SU-DHL-6 (cell line): ENCODE results near the gene ANKHD1.

Experiments
- H2AFZ ChIP-seq: fragments of 200-600 bp; sonication (generic); 2 replicates; pipeline ENCODE4 v1.6.1; 2014; ENCODE audit warnings: low read depth, mild to moderate bottlenecking, moderate library complexity, mixed read lengths, antibody characterized with exemption, low read length; ENCODE audit not compliant: severe bottlenecking
- H3F3A ChIP-seq: fragments of 200-600 bp; shearing (Covaris generic); 2 replicates; pipeline ENCODE4 v1.6.0; 2016; ENCODE audit warnings: antibody characterized with exemption, mild to moderate bottlenecking; ENCODE audit not compliant: insufficient read depth
- H3K27ac ChIP-seq: fragments of 200-600 bp; sonication (generic); 2 replicates; pipeline ENCODE4 v1.5.1; 2016; ENCODE audit warnings: low read depth, mild to moderate bottlenecking, low read length, moderate library complexity, mixed read lengths
- H3K27me3 ChIP-seq: fragments of 200-600 bp; sonication (generic), shearing (Covaris generic); 2 replicates; pipeline ENCODE4 v1.6.0; 2014; ENCODE audit warnings: mild to moderate bottlenecking, low read length
- H3K36me3 ChIP-seq: fragments of 200-600 bp; sonication (generic); 2 replicates; pipeline ENCODE4 v1.6.1; 2014; ENCODE audit warnings: mild to moderate bottlenecking, low read length, mixed read lengths
- H3K4me2 ChIP-seq: fragments of 300-600, 200-600 bp; shearing (Covaris generic), sonication (generic); 2 replicates; pipeline ENCODE4 v1.6.0; 2014; ENCODE audit warnings: low read length, low read depth, mild to moderate bottlenecking; ENCODE audit not compliant: poor library complexity, severe bottlenecking
- H3K4me3 ChIP-seq: fragments of 200-600 bp; sonication (generic); 2 replicates; pipeline ENCODE4 v1.5.1; 2014; ENCODE audit warnings: antibody characterized with exemption, low read length, mild to moderate bottlenecking, mixed read lengths; ENCODE audit not compliant: insufficient read depth, poor library complexity, severe bottlenecking
- H3K79me2 ChIP-seq: fragments of 200-600 bp; sonication (generic); 2 replicates; pipeline ENCODE4 v1.6.1; 2014; ENCODE audit warnings: mild to moderate bottlenecking, low read length, moderate library complexity; ENCODE audit not compliant: insufficient read depth
- H3K9ac ChIP-seq: fragments of 200-600 bp; sonication (generic); 2 replicates; pipeline ENCODE4 v1.7.0; 2014; ENCODE audit warnings: mild to moderate bottlenecking, low read length
- H3K9me2 ChIP-seq: fragments of 200-600 bp; sonication (generic); replicated peaks from 2 replicates; pipeline ENCODE4 v1.6.1; 2014; ENCODE audit warnings: low read length; ENCODE audit not compliant: insufficient read depth
- H3K9me3 ChIP-seq: fragments of 200-600 bp; sonication (generic); 2 replicates; pipeline ENCODE4 v1.6.1; 2014; ENCODE audit warnings: low read length, mixed read lengths; ENCODE audit not compliant: insufficient read depth
- H4K20me1 ChIP-seq: fragments of 200-600 bp; sonication (generic); 2 replicates; pipeline ENCODE4 v1.6.1; 2014; ENCODE audit warnings: low read depth, mild to moderate bottlenecking, antibody characterized with exemption, low read length, moderate library complexity, mixed read lengths
- EZH2phosphoT487 ChIP-seq: fragments of 200-600 bp; sonication (generic), shearing (Covaris generic); conservative IDR thresholded peaks from 2 replicates; pipeline ENCODE4 v1.6.1; 2018; ENCODE audit warnings: mild to moderate bottlenecking, antibody characterized with exemption, low read length, moderate library complexity, mixed read lengths
- TF ChIP-seq, protein P1 (sequence below): fragments of 200-600 bp; sonication (generic); IDR thresholded peaks from one replicate; pipeline ENCODE4 v1.5.1; 2017; ENCODE audit warnings: antibody characterized with exemption, mild to moderate bottlenecking, low read length, moderate library complexity; ENCODE audit not compliant: insufficient read depth, poor library complexity, severe bottlenecking

ANKHD1 gene

GRCh38 chr5:140546851-140547507 lies 145.3 kb downstream of the ANKHD1 start:
- Histone ChIP-seq H3K27ac (no peak overlapping the region), H3K27me3 (no peaks in the 10 kb centered on the region), H3K36me3 (0 out of 2 replicates have a peak, but pooled peaks cover 2% of the 10 kb centered on the region), H2AFZ (no peak overlapping the region), H3F3A (peaks cover 11% of the 10 kb centered on the region; the same call in 1 of the 2 replicates), H3K4me2 (peak overlapping the region; percentile 80), H4K20me1 (no peaks in the 10 kb centered on the region), H3K9ac (peak overlapping the region; percentile 58; the same call in 1 of the 2 replicates), H3K9me2 (no peaks in the 10 kb centered on the region), H3K4me3 (no peak overlapping the region), H3K79me2 (no peaks in the 10 kb centered on the region), H3K9me3 (no peaks in the 10 kb centered on the region)
- TF ChIP-seq EZH2phosphoT487: no peak
- TF ChIP-seq, protein P1, sequence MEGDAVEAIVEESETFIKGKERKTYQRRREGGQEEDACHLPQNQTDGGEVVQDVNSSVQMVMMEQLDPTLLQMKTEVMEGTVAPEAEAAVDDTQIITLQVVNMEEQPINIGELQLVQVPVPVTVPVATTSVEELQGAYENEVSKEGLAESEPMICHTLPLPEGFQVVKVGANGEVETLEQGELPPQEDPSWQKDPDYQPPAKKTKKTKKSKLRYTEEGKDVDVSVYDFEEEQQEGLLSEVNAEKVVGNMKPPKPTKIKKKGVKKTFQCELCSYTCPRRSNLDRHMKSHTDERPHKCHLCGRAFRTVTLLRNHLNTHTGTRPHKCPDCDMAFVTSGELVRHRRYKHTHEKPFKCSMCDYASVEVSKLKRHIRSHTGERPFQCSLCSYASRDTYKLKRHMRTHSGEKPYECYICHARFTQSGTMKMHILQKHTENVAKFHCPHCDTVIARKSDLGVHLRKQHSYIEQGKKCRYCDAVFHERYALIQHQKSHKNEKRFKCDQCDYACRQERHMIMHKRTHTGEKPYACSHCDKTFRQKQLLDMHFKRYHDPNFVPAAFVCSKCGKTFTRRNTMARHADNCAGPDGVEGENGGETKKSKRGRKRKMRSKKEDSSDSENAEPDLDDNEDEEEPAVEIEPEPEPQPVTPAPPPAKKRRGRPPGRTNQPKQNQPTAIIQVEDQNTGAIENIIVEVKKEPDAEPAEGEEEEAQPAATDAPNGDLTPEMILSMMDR: no peak

DNA sequence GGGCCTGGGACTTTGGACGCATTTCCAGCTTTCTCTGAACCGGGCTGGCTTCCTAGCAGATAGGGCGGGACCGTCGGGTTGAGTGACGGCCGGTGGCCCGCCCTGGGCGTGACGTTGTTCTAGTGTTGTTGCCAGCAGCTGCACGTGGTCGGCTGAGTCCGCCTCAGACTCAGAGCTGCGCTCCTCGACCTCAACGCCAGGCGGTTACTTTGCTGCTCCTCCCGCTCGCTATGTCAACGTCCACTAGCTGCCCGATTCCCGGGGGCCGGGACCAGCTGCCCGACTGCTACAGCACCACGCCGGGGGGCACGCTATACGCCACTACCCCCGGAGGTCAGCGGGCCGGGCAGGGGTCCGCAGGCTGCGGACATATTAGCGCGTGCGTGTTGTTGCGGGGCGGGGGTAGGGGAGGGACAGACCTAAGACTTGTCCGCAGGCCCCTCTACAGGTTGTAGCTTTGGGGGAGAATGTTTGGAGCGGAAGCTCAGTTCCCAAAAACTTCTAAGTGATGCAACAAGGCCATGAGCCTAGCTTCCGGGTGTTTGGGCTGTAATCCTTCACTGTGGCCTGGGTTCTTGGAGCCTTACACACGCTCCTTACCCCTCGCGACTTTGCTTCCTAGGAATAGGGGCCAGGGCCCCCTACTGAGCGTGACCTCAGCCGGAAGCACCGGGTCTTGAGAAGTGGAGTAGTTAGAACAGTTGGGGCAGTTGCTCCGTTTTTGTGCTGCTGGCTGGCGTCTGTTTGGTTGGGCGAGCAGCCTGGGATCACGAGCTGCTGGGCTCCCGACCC lies 146.1 kb downstream of the ANKHD1 start, which contains the start of gene EIF4EBP3:
Gene EIF4EBP3, plus strand, starts transcription at position 155 of the 792 bp plus-strand sequence. Its CDS starts 76 bp downstream, at position 231.
- H3K4me2 ChIP-seq: peak within 1 kb of the TSS; percentile 80
- 0 out of 2 replicates have a peak, but pooled peaks cover 1% of the 10 kb centered on the region for H3K79me2 ChIP-seq
- H3K36me3 ChIP-seq: 0 out of 2 replicates have a peak, but pooled peaks cover 1% of the 10 kb centered on the region
- H3K4me3 ChIP-seq: peak within 1 kb of the TSS; percentile 48
- H4K20me1 ChIP-seq: no peaks in the 10 kb centered on the region
- no peaks in the 10 kb centered on the region for H3K9me3 ChIP-seq
- peak within 1 kb of the TSS; percentile 70 for H3K27ac ChIP-seq
- peak within 1 kb of the TSS; percentile 58 for H3K9ac ChIP-seq
- no peaks in the 10 kb centered on the region for H3K27me3 ChIP-seq
- H2AFZ ChIP-seq: peak within 1 kb of the TSS; percentile 20
- H3F3A ChIP-seq: peaks cover 11% of the 10 kb centered on the region; the same call in 1 of the 2 replicates
- H3K9me2 ChIP-seq: no peaks in the 10 kb centered on the region
- no peak for TF ChIP-seq EZH2phosphoT487
- TF ChIP-seq, protein P1: no peak

DNA sequence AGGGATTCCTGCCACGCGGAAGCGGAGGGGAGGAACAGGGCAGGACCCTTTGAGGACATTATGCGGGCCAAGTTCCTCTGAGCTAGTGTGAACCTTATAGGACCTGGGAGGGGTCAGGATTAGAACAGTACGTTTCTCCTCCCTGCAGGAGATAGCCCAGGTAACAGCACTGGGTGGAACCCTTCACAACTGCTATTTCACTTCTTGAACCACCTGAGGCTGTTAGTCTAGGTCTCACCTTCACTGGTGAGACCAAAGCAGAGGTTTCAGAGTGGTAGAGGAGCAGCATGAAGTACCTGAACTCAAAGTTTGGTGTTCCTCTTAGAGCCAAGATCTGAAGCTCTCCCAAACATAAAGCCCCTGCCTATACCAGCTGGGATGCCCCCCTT lies 146.7 kb downstream of the ANKHD1 start:
- peak overlapping the region; percentile 48 for H3K4me3 ChIP-seq
- peak overlapping the region; percentile 20 for H2AFZ ChIP-seq
- H4K20me1 ChIP-seq: no peaks in the 10 kb centered on the region
- H3K27me3 ChIP-seq: no peaks in the 10 kb centered on the region
- no peaks in the 10 kb centered on the region for H3K9me2 ChIP-seq
- H3K27ac ChIP-seq: peak overlapping the region; percentile 70
- peaks cover 7% of the 10 kb centered on the region for H3K79me2 ChIP-seq
- H3F3A ChIP-seq: peaks cover 11% of the 10 kb centered on the region; the same call in 1 of the 2 replicates
- peak overlapping the region; percentile 80 for H3K4me2 ChIP-seq
- H3K9ac ChIP-seq: peak overlapping the region; percentile 58
- TF ChIP-seq, protein P1: no peak
- TF ChIP-seq EZH2phosphoT487: no peak
- no peaks in the 10 kb centered on the region for H3K9me3 ChIP-seq
- H3K36me3 ChIP-seq: 0 out of 2 replicates have a peak, but pooled peaks cover 3% of the 10 kb centered on the region
